Measurements from ENCODE around the gene CCDC141. TPM values are rescaled to one million over a fixed set of nuclear protein-coding genes. Genes with fewer than 3 reads are reported as not detected.
"Not testable (repeated sequence)": the region's sequence is repeated elsewhere in the genome, so short reads cannot be mapped to it uniquely, and the experiment has no call there.

CCDC141 gene
- total and polyA plus RNA-seq, 11 donors, result 10.6 to 258 (median 137) TPM

DNA sequence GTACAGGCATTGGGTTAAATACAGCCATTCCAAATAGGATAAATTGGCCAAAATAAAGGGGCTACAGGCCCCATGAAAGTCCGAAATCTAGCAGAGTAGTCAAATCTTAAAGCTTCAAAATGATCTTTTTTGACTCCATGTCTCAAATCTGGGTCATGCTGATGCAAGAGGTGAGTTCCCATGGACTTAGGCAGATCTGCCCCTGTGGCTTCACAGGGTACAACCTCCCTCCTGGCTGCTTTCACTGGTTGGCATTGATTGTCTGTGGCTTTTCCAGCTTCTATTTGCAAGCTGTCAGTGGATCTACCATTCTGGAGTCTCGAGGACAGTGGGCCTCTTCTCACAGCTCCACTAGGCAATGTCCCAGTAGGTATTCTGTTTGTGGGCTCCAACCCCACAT lies 56.1 kb downstream of the CCDC141 start:
- WGBS, 4 donors, result 78 to 88% (median 83%) methylated on average over 2 of the region's 2 CpGs

DNA sequence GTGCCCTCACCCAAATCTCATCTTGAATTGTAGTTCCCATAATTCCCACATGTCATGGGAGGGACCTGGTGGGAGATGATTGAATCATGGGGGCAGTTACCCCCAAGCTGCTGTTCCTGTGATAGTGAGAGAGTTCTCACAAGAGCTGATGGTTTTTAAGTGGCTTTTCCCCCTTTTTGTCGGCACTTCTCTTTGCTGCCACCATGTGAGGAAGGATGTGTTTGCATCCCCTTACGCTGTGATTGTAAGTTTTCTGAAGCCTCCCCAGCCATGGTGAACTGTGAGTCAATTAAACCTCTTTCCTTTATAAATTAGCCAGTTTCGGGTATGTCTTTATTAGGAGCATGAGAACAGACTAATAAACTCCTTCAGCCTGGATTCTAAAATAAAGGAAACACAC lies 57.2 kb downstream of the CCDC141 start:
- DNase-seq; H3K36me3 ChIP-seq; H3K27ac ChIP-seq; intact Hi-C loops (cut with DNase I); H3K9me3 ChIP-seq; H3K27me3 ChIP-seq; ATAC-seq; H3K4me3 ChIP-seq: not testable (repeated sequence)
- WGBS, 4 donors, result 80 to 89% (median 85%) methylated on average over 3 of the region's 3 CpGs
- peaks cover 0 to 12% (median 0%) of the 10 kb centered on the region in 12 donors for H3K4me1 ChIP-seq

More for the DNA sequence above, 56.1 kb downstream of the CCDC141 start:
- H3K27me3 ChIP-seq, result no peaks in the 10 kb centered on the region
- peaks cover 0 to 3% (median 0%) of the 10 kb centered on the region in 12 donors for H3K9me3 ChIP-seq
- H3K27ac ChIP-seq, result no peak overlapping the region
- TF ChIP-seq POLR2A (IDR thresholded peaks at IDR 0.05), result no peak
- TF ChIP-seq, protein P1, sequence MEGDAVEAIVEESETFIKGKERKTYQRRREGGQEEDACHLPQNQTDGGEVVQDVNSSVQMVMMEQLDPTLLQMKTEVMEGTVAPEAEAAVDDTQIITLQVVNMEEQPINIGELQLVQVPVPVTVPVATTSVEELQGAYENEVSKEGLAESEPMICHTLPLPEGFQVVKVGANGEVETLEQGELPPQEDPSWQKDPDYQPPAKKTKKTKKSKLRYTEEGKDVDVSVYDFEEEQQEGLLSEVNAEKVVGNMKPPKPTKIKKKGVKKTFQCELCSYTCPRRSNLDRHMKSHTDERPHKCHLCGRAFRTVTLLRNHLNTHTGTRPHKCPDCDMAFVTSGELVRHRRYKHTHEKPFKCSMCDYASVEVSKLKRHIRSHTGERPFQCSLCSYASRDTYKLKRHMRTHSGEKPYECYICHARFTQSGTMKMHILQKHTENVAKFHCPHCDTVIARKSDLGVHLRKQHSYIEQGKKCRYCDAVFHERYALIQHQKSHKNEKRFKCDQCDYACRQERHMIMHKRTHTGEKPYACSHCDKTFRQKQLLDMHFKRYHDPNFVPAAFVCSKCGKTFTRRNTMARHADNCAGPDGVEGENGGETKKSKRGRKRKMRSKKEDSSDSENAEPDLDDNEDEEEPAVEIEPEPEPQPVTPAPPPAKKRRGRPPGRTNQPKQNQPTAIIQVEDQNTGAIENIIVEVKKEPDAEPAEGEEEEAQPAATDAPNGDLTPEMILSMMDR (IDR thresholded peaks at IDR 0.05), result no peak
- no peak overlapping the region for H3K4me3 ChIP-seq
- DNase-seq, result no peak
- ATAC-seq, result peak in 1 of 4 donors; percentile 20
- no peaks in the 10 kb centered on the region for H3K36me3 ChIP-seq
- intact Hi-C loops (cut with DNase I), result no loop called here
- H3K4me1 ChIP-seq, result peaks cover 0 to 12% (median 0%) of the 10 kb centered on the region in 12 donors

DNA sequence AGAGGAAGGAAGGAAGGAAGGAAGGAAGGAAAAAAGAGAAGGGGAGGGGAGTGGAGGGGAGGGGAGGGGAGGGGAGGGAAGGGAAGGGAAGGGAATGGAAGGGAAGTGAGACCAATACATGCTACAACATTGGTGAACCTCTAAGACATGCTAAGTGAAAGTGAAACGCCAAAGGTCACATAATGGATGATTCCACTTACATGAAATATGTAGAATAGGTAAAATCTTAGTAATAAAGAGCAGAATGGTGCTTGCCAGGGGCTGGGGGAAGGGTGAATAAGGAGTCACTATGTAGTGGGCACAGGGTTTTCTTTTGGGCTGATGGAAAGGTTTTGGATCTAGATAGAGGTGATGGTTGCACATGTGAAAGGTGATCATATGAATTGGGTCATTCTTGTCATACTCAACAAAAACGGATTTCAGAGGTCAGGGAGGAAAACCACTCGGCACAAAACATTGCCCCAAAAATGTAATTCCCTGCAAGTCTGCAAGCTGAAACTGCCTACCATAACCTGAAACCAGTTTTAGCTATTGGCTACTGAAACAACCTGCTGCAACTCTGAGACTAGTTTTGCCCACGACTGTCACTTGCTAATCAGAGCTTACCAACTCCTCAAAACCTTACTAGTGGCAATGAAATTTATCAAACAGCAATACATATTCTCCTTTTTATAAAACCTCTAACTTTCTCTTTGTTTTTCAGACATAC lies 59.2 kb downstream of the CCDC141 start:
- DNase-seq (no peak), ATAC-seq (no peak)
- Histone ChIP-seq H3K4me1 (peaks cover 0 to 12% (median 0%) of the 10 kb centered on the region in 12 donors), H3K27ac (no peak overlapping the region), H3K36me3 (no peaks in the 10 kb centered on the region), H3K27me3 (no peaks in the 10 kb centered on the region), H3K9me3 (peaks cover 0 to 3% (median 0%) of the 10 kb centered on the region in 12 donors), H3K4me3 (no peak overlapping the region)
- no peak for TF ChIP-seq POLR2A (IDR thresholded peaks at IDR 0.05)
- TF ChIP-seq, protein P1 (IDR thresholded peaks at IDR 0.05), result no peak
- WGBS, 4 donors, result 65 to 81% (median 71%) methylated on average over 4 of the region's 4 CpGs
- intact Hi-C loops (cut with DNase I), result no loop called here

DNA sequence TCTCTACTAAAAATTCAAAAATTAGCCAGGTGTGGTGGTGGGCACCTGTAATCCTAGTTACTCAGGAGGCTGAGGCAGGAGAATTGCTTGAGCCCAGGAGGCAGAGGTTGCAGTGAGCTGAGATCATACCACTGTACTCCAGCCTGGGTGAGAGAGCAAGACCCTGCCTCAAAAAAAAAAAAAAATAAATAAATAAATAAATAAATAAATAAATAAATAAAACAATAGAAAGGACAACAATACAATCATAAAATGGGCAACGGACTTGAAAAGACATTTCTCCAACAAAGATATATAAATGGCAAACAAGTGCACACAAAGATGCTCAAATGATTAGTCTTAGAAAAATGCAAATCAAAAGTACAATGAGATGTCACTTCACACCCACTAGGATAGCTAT lies 60.5 kb downstream of the CCDC141 start:
- H3K36me3 ChIP-seq; H3K27ac ChIP-seq; H3K4me3 ChIP-seq; ATAC-seq; H3K9me3 ChIP-seq; DNase-seq; intact Hi-C loops (cut with DNase I); H3K27me3 ChIP-seq: not testable (repeated sequence)
- 54 to 87% (median 85%) methylated on average over 1 of the region's 1 CpG for WGBS, 4 donors
- H3K4me1 ChIP-seq, result peaks cover 0 to 12% (median 0%) of the 10 kb centered on the region in 12 donors

DNA sequence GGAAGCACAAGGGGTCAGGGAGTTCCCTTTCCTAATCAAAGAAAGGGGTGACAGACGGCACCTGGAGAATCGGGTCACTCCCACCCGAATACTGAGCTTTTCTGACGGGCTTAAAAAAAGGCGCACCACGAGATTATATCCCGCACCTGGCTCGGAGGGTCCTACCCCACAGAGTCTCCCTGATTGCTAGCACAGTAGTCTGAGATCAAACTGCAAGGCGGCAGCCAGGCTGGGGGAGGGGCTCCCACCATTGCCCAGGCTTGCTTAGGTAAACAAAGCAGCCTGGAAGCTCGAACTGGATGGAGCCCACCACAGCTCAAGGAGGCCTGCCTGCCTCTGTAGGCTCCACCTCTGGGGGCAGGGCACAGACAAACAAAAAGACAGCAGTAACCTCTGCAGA lies 67.3 kb downstream of the CCDC141 start:
- H3K27me3 ChIP-seq; H3K36me3 ChIP-seq; ATAC-seq; DNase-seq; H3K9me3 ChIP-seq; H3K4me3 ChIP-seq; intact Hi-C loops (cut with DNase I); H3K4me1 ChIP-seq; H3K27ac ChIP-seq: not testable (repeated sequence)
- WGBS, 4 donors, result 70 to 94% (median 76%) methylated on average over 4 to 9 of the region's 10 CpGs

DNA sequence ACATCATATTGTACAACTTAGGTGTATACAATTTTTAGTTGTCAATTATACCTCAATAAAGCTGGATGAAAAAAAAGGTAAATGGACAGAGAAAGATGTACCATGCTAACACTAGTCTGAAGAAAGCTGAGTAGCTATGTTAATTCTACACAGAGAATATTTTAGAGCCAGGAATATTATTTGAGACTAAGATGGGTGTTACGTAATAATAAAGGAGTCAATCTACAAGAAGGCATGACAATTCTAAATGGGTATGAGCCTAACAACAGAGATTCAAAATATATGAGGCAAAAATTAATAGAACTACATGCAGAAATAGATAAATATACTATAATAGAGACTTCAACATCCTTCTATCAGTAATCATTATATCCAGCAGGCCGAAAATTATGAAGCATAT lies 69.1 kb downstream of the CCDC141 start:
- no peaks in the 10 kb centered on the region for H3K4me1 ChIP-seq
- 85 to 95% (median 90%) methylated on average over 2 of the region's 2 CpGs for WGBS, 4 donors
- no peak overlapping the region for H3K4me3 ChIP-seq
- TF ChIP-seq, protein P1 (IDR thresholded peaks at IDR 0.05), result no peak
- no peak for TF ChIP-seq POLR2A (IDR thresholded peaks at IDR 0.05)
- H3K9me3 ChIP-seq, result no peaks in the 10 kb centered on the region
- H3K36me3 ChIP-seq, result peaks cover 0 to 13% (median 0%) of the 10 kb centered on the region in 9 donors
- intact Hi-C loops (cut with DNase I), result no loop called here
- DNase-seq (no peak), ATAC-seq (no peak)
- H3K27me3 ChIP-seq, result no peaks in the 10 kb centered on the region
- H3K27ac ChIP-seq, result no peak overlapping the region
